Liver (tissue), 9 donors: ENCODE data around the gene SLIT3. TPM values are rescaled to one million over a fixed set of nuclear protein-coding genes. Genes with fewer than 3 reads are reported as not detected.

Experiments used
- DNase-seq: peaks from one replicate; pipeline ENCODE4 v3.0.0-alpha.2; 2017; ENCODE audit warnings: low spot score
- H3K27ac ChIP-seq, 2 donors: one replicate each; pipeline ENCODE4 v1.7.0; 2013; ENCODE audit warnings: inconsistent platforms in 2 of 2, low read length in 2 of 2, control low read depth in 1 of 2, low read depth in 1 of 2, mild to moderate bottlenecking in 1 of 2
- H3K27me3 ChIP-seq, 4 donors: one replicate each; pipeline versions ENCODE4 v1.6.1 to v1.7.0; 2013; ENCODE audit warnings: low read length in 3 of 4, inconsistent platforms in 1 of 4, mild to moderate bottlenecking in 1 of 4, moderate library complexity in 1 of 4; ENCODE audit not compliant: control insufficient read depth in 4 of 4, insufficient read depth in 4 of 4
- H3K36me3 ChIP-seq, 4 donors: one replicate each; pipeline versions ENCODE4 v1.6.1 to v1.7.0; 2013; ENCODE audit warnings: low read length in 3 of 4, mild to moderate bottlenecking in 3 of 4, low read depth in 1 of 4, moderate library complexity in 1 of 4; ENCODE audit not compliant: control insufficient read depth in 4 of 4, insufficient read depth in 3 of 4
- H3K4me1 ChIP-seq, 4 donors: one replicate each; pipeline versions ENCODE4 v1.6.1 to v1.7.0; 2013; ENCODE audit warnings: low read length in 3 of 4, mild to moderate bottlenecking in 3 of 4, moderate library complexity in 1 of 4; ENCODE audit not compliant: control insufficient read depth in 4 of 4, insufficient read depth in 4 of 4
- H3K4me3 ChIP-seq, 3 donors: one replicate each; pipeline versions ENCODE4 v1.6.1 to v1.7.0; 2013; ENCODE audit warnings: low read length in 3 of 3, control low read depth in 1 of 3, low read depth in 1 of 3, mild to moderate bottlenecking in 1 of 3
- H3K9ac ChIP-seq, 2 donors: one replicate each; pipeline ENCODE4 v1.7.0; 2013; ENCODE audit warnings: low read length in 2 of 2, mild to moderate bottlenecking in 2 of 2, moderate library complexity in 2 of 2, control low read depth in 1 of 2, low read depth in 1 of 2
- H3K9me3 ChIP-seq, 4 donors: one replicate each; pipeline versions ENCODE4 v1.6.1 to v1.7.0; 2013; ENCODE audit warnings: low read length in 3 of 4; ENCODE audit not compliant: control insufficient read depth in 4 of 4
- CTCF ChIP-seq: fragments of 150-350 bp; IDR thresholded peaks from 2 replicates; pipeline ENCODE4 v1.5.1; 2017; ENCODE audit warnings: improper control_type of control experiment, low read depth, low read length; ENCODE audit not compliant: missing input control
- EGR1 ChIP-seq, 2 donors: IDR thresholded peaks; 2 replicates each; pipeline ENCODE4 v1.6.1; 2016 to 2018; ENCODE audit warnings: antibody characterized with exemption in 2 of 2, low read depth in 2 of 2
- FOXA1 ChIP-seq: IDR thresholded peaks from 2 replicates; pipeline ENCODE4 v1.6.1; 2016; ENCODE audit warnings: antibody characterized with exemption
- FOXA2 ChIP-seq: IDR thresholded peaks from 2 replicates; pipeline ENCODE4 v1.6.1; 2016; ENCODE audit warnings: antibody characterized with exemption
- GABPA ChIP-seq, 2 donors: IDR thresholded peaks in 1 of 2; conservative IDR thresholded peaks in 1 of 2; 2 replicates each; pipeline ENCODE4 v1.6.1; 2016; ENCODE audit warnings: antibody characterized with exemption in 2 of 2, mild to moderate bottlenecking in 1 of 2, moderate library complexity in 1 of 2
- HNF4A ChIP-seq, 2 donors: conservative IDR thresholded peaks; 2 replicates each; pipeline ENCODE4 v1.6.1; 2016; ENCODE audit warnings: antibody characterized with exemption in 2 of 2, mild to moderate bottlenecking in 2 of 2
- HNF4G ChIP-seq: IDR thresholded peaks from 2 replicates; pipeline ENCODE4 v1.6.1; 2016; ENCODE audit warnings: antibody characterized with exemption
- JUND ChIP-seq, 2 donors: IDR thresholded peaks; 2 replicates each; pipeline ENCODE4 v1.6.1; 2016; ENCODE audit warnings: antibody characterized with exemption in 2 of 2
- MAX ChIP-seq: IDR thresholded peaks from 2 replicates; pipeline ENCODE4 v1.6.1; 2016; ENCODE audit warnings: antibody characterized with exemption
- NR2F2 ChIP-seq: IDR thresholded peaks from 2 replicates; pipeline ENCODE4 v1.6.1; 2016; ENCODE audit warnings: antibody characterized with exemption
- RAD21 ChIP-seq, 2 donors: IDR thresholded peaks; 2 replicates each; pipeline ENCODE4 v1.6.1; 2016; ENCODE audit warnings: antibody characterized with exemption in 2 of 2, mild to moderate bottlenecking in 2 of 2
- RXRA ChIP-seq, 2 donors: IDR thresholded peaks; 2 replicates each; pipeline ENCODE4 v1.6.1; 2017 to 2018; ENCODE audit warnings: antibody characterized with exemption in 2 of 2, mild to moderate bottlenecking in 1 of 2
- SP1 ChIP-seq: IDR thresholded peaks from 2 replicates; pipeline ENCODE4 v1.6.1; 2018; ENCODE audit warnings: antibody characterized with exemption, mild to moderate bottlenecking
- TAF1 ChIP-seq: conservative IDR thresholded peaks from 2 replicates; pipeline ENCODE4 v1.6.1; 2016; ENCODE audit warnings: antibody characterized with exemption, mild to moderate bottlenecking
- YY1 ChIP-seq: IDR thresholded peaks from 2 replicates; pipeline ENCODE4 v1.6.1; 2016; ENCODE audit warnings: antibody characterized with exemption, mild to moderate bottlenecking
- ZBTB33 ChIP-seq: IDR thresholded peaks from 2 replicates; pipeline ENCODE4 v1.6.1; 2016; ENCODE audit warnings: antibody characterized with exemption
- WGBS: extraction: QIAGEN DNeasy Blood & Tissue Kit; methylation state at CpG from one replicate; pipeline ENCODE4 v1.1.7; 2013; 5-methylcytosine and 5-hydroxymethylcytosine counted together
- polyA plus RNA-seq, 2 donors: library from polyadenylated mRNA; stranded (reverse) in 1 of 2; unstranded in 1 of 2; fragments of 200-250 nt in 1 of 2; fragments of >200 nt in 1 of 2; fragmentation: Nextera tagmentation in 1 of 2; extraction: Ambion mirVana in 1 of 2; gene quantifications; one replicate each; pipeline versions ENCODE4 v1.2.1 to v1.2.3, GENCODE V29; 2013 to 2015
- total RNA-seq, 2 donors: library from RNA; depleted of rRNA; stranded (reverse); fragments of >200 nt; gene quantifications; one replicate each; pipeline ENCODE4 v1.2.3, GENCODE V29; 2014
- TF ChIP-seq, protein P1 (sequence below): IDR thresholded peaks from 2 replicates; pipeline ENCODE4 v1.6.1; 2016; ENCODE audit warnings: antibody characterized with exemption, mild to moderate bottlenecking
- TF ChIP-seq, protein P2 (sequence below): IDR thresholded peaks from 2 replicates; pipeline ENCODE4 v1.6.1; 2016; ENCODE audit warnings: antibody characterized with exemption
- donor health status: healthy.
- donor health status: healthy.
- donor health status: healthy.
- donor health status: healthy.
- donor health status: healthy.

The SLIT3 gene
- total and polyA plus RNA-seq, 4 donors: 0.61 to 1.3 (median 0.91) TPM

DNA sequence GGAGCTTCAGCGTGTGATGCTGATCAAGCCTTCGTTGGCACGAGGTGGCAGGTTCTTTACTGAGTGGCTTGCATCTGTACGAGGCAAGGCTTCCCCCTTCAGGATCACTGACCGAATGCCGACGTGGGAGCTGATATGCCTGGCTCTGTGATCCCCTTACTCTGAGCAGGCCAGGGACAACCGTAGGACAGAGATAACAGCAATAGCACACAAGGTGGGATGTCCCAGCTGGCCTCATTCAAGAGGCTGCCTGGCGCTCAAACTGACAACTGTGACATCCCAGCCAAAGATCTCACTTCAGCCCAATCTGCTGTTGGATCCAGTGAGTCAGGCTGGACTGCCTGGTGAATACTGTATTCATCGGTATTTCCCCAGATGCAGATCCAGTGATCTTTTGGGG lies 522.4 kb downstream of the SLIT3 start:
- Histone ChIP-seq H3K27me3 (no peaks in the 10 kb centered on the region), H3K36me3 (no peaks in the 10 kb centered on the region), H3K9ac (no peak overlapping the region), H3K4me3 (no peak overlapping the region), H3K4me1 (no peaks in the 10 kb centered on the region), H3K9me3 (no peaks in the 10 kb centered on the region), H3K27ac (no peak overlapping the region)
- no peak for DNase-seq
- WGBS: 76% methylated on average over 10 of the region's 10 CpGs
- TF ChIP-seq NR2F2 (no peak), JUND (IDR thresholded peaks at IDR 0.05) (no peak), GABPA (IDR thresholded peaks at IDR 0.05 in 1 of 2, conservative IDR thresholded peaks at IDR 0.05 in 1 of 2) (no peak), FOXA1 (no peak), EGR1 (IDR thresholded peaks at IDR 0.05; ENCODE audit: low read depth in 2 of 2) (no peak), FOXA2 (no peak), HNF4A (conservative IDR thresholded peaks at IDR 0.05) (no peak), SP1 (no peak), MAX (no peak), ZBTB33 (no peak)

GRCh38 chr5:168777651-168778050 lies 523.3 kb downstream of the SLIT3 start:
- TF ChIP-seq FOXA1: no peak
- TF ChIP-seq, protein P1, sequence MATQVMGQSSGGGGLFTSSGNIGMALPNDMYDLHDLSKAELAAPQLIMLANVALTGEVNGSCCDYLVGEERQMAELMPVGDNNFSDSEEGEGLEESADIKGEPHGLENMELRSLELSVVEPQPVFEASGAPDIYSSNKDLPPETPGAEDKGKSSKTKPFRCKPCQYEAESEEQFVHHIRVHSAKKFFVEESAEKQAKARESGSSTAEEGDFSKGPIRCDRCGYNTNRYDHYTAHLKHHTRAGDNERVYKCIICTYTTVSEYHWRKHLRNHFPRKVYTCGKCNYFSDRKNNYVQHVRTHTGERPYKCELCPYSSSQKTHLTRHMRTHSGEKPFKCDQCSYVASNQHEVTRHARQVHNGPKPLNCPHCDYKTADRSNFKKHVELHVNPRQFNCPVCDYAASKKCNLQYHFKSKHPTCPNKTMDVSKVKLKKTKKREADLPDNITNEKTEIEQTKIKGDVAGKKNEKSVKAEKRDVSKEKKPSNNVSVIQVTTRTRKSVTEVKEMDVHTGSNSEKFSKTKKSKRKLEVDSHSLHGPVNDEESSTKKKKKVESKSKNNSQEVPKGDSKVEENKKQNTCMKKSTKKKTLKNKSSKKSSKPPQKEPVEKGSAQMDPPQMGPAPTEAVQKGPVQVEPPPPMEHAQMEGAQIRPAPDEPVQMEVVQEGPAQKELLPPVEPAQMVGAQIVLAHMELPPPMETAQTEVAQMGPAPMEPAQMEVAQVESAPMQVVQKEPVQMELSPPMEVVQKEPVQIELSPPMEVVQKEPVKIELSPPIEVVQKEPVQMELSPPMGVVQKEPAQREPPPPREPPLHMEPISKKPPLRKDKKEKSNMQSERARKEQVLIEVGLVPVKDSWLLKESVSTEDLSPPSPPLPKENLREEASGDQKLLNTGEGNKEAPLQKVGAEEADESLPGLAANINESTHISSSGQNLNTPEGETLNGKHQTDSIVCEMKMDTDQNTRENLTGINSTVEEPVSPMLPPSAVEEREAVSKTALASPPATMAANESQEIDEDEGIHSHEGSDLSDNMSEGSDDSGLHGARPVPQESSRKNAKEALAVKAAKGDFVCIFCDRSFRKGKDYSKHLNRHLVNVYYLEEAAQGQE: no peak
- no peak for TF ChIP-seq HNF4A (conservative IDR thresholded peaks at IDR 0.05)
- TF ChIP-seq YY1: no peak
- no peak for TF ChIP-seq CTCF
- TF ChIP-seq, protein P2, sequence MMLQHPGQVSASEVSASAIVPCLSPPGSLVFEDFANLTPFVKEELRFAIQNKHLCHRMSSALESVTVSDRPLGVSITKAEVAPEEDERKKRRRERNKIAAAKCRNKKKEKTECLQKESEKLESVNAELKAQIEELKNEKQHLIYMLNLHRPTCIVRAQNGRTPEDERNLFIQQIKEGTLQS: no peak
- no peak for TF ChIP-seq JUND (IDR thresholded peaks at IDR 0.05)
- no peak for TF ChIP-seq RAD21 (IDR thresholded peaks at IDR 0.05)
- no peak for TF ChIP-seq GABPA (IDR thresholded peaks at IDR 0.05 in 1 of 2, conservative IDR thresholded peaks at IDR 0.05 in 1 of 2)
- no peak for TF ChIP-seq NR2F2
- no peak for TF ChIP-seq SP1
- no peak for TF ChIP-seq RXRA (IDR thresholded peaks at IDR 0.05)
- no peak for TF ChIP-seq TAF1
- no peak for TF ChIP-seq EGR1 (IDR thresholded peaks at IDR 0.05; ENCODE audit: low read depth in 2 of 2)
- TF ChIP-seq HNF4G: no peak
- no peak for TF ChIP-seq FOXA2
- TF ChIP-seq ZBTB33: no peak
- TF ChIP-seq MAX: no peak
- H3K27me3 ChIP-seq: no peaks in the 10 kb centered on the region
- no peak for DNase-seq
- H3K4me1 ChIP-seq: no peaks in the 10 kb centered on the region
- H3K9me3 ChIP-seq: no peaks in the 10 kb centered on the region
- no peak overlapping the region for H3K4me3 ChIP-seq
- 75% methylated on average over 2 of the region's 2 CpGs for WGBS
- H3K27ac ChIP-seq: no peak overlapping the region
- no peaks in the 10 kb centered on the region for H3K36me3 ChIP-seq
- H3K9ac ChIP-seq: no peak overlapping the region
